HepG2 (cell line): ENCODE data around the gene SMARCB1. TPM values are rescaled to one million over a fixed set of nuclear protein-coding genes. Genes with fewer than 3 reads are reported as not detected.

ENCODE experiments used
- CBX2 ChIP-seq, 2 experiments: fragments of 200-600 bp in 1 of 2; sonication (generic); formaldehyde crosslinking in 1 of 2; IDR thresholded peaks; 2 replicates each; pipeline versions ENCODE4 v1.7.0 to v1.8.1; 2018 to 2022; ENCODE audit warnings: low read depth in 2 of 2, low read length in 1 of 2, mild to moderate bottlenecking in 1 of 2, missing genetic modification reagents in 1 of 2
- CHD2 ChIP-seq: IDR thresholded peaks from 2 replicates; pipeline ENCODE4 v1.6.1; 2011; ENCODE audit warnings: low read depth, low read length, improper control_type of control experiment
- DNMT1 ChIP-seq: sonication (generic); formaldehyde crosslinking; IDR thresholded peaks from 2 replicates; pipeline ENCODE4 v1.5.1; 2020; ENCODE audit warnings: mild to moderate bottlenecking, missing genetic modification reagents
- ETV6 ChIP-seq: sonication (generic); formaldehyde crosslinking; conservative IDR thresholded peaks from 2 replicates; pipeline ENCODE4 v1.4.0; 2020; ENCODE audit warnings: missing genetic modification reagents
- FOXJ3 ChIP-seq: sonication (generic); formaldehyde crosslinking; IDR thresholded peaks from 2 replicates; pipeline ENCODE4 v1.4.0; 2020; ENCODE audit warnings: missing genetic modification reagents, mild to moderate bottlenecking, borderline replicate concordance
- HIVEP1 ChIP-seq: sonication (generic); formaldehyde crosslinking; IDR thresholded peaks from 2 replicates; pipeline ENCODE4 v1.4.0; 2020; ENCODE audit warnings: mild to moderate bottlenecking, missing genetic modification reagents
- HNRNPK ChIP-seq: fragments of 200-400 bp; formaldehyde crosslinking; IDR thresholded peaks from 2 replicates; pipeline ENCODE4 v1.6.1; 2018; ENCODE audit warnings: low read length, low read depth, moderate library complexity, mild to moderate bottlenecking; ENCODE audit not compliant: poor library complexity, severe bottlenecking
- KDM3A ChIP-seq: IDR thresholded peaks from 2 replicates; pipeline ENCODE4 v1.6.1; 2018; ENCODE audit warnings: low read depth, missing compliant biosample characterization
- KDM5B ChIP-seq: sonication (generic); formaldehyde crosslinking; IDR thresholded peaks from 2 replicates; pipeline ENCODE4 v1.4.0; 2020; ENCODE audit warnings: missing genetic modification reagents, mild to moderate bottlenecking, borderline replicate concordance
- LCORL ChIP-seq, 2 experiments: fragments of 450-650 bp in 1 of 2; sonication (generic) in 1 of 2; formaldehyde crosslinking in 1 of 2; IDR thresholded peaks; 2 replicates each; pipeline versions ENCODE4 v1.5.0 to v1.6.1; 2017 to 2020; ENCODE audit warnings: antibody characterized with exemption in 1 of 2, missing genetic modification reagents in 1 of 2
- MIER3 ChIP-seq: IDR thresholded peaks from 2 replicates; pipeline ENCODE4 v1.6.1; 2016; ENCODE audit warnings: missing compliant biosample characterization, borderline replicate concordance
- MXD3 ChIP-seq: IDR thresholded peaks from 2 replicates; pipeline ENCODE4 v1.6.1; 2016; ENCODE audit warnings: mild to moderate bottlenecking, missing biosample characterization, missing genetic modification reagents
- MXI1 ChIP-seq: IDR thresholded peaks from 3 replicates; pipeline ENCODE4 v1.6.1; 2012; ENCODE audit warnings: low read depth, low read length, inconsistent platforms, borderline replicate concordance
- MYNN ChIP-seq: sonication (generic); formaldehyde crosslinking; IDR thresholded peaks from 2 replicates; pipeline ENCODE4 v1.4.0; 2020; ENCODE audit warnings: mild to moderate bottlenecking, low read depth, missing genetic modification reagents
- RFX3 ChIP-seq: IDR thresholded peaks from 2 replicates; pipeline ENCODE4 v1.6.1; 2016; ENCODE audit warnings: missing biosample characterization, missing genetic modification reagents
- SRSF1 ChIP-seq: fragments of 200-400 bp; formaldehyde crosslinking; optimal IDR thresholded peaks from 2 replicates; pipeline ENCODE3; 2017; ENCODE audit warnings: mild to moderate bottlenecking, low read depth, low read length, moderate library complexity
- STAT5B ChIP-seq: sonication (generic); formaldehyde crosslinking; IDR thresholded peaks from 2 replicates; pipeline ENCODE4 v1.4.0; 2020; ENCODE audit warnings: missing genetic modification reagents
- TEAD3 ChIP-seq: optimal IDR thresholded peaks from 2 replicates; pipeline ENCODE3; 2016; ENCODE audit warnings: borderline replicate concordance
- ZBTB10 ChIP-seq: sonication (generic); formaldehyde crosslinking; IDR thresholded peaks from 2 replicates; pipeline ENCODE4 v1.4.0; 2020; ENCODE audit warnings: missing genetic modification reagents, borderline replicate concordance
- ZBTB20 ChIP-seq: sonication (generic); formaldehyde crosslinking; IDR thresholded peaks from 2 replicates; pipeline ENCODE4 v1.8.1; 2023; ENCODE audit warnings: missing genetic modification reagents, low read depth, mild to moderate bottlenecking, borderline replicate concordance
- ZFP90 ChIP-seq: sonication (generic); formaldehyde crosslinking; IDR thresholded peaks from 2 replicates; pipeline ENCODE4 v1.8.0; 2022; ENCODE audit warnings: missing genetic modification reagents, mild to moderate bottlenecking, inconsistent platforms, borderline replicate concordance
- ZNF230 ChIP-seq: sonication (generic); formaldehyde crosslinking; IDR thresholded peaks from 2 replicates; pipeline ENCODE4 v1.4.0; 2020; ENCODE audit warnings: mild to moderate bottlenecking, missing genetic modification reagents
- ZNF432 ChIP-seq: sonication (generic); formaldehyde crosslinking; IDR thresholded peaks from 2 replicates; pipeline ENCODE4 v1.5.0; 2020; ENCODE audit warnings: missing genetic modification reagents, mild to moderate bottlenecking, borderline replicate concordance
- ZNF670 ChIP-seq: sonication (generic); formaldehyde crosslinking; IDR thresholded peaks from 2 replicates; pipeline ENCODE4 v1.8.0; 2022; ENCODE audit warnings: mild to moderate bottlenecking, missing genetic modification reagents, borderline replicate concordance
- ZNF703 ChIP-seq: sonication (generic); formaldehyde crosslinking; IDR thresholded peaks from 2 replicates; pipeline ENCODE4 v1.5.1; 2020; ENCODE audit warnings: missing genetic modification reagents, mild to moderate bottlenecking, moderate library complexity, borderline replicate concordance
- ZNF816 ChIP-seq: sonication (generic); formaldehyde crosslinking; IDR thresholded peaks from 2 replicates; pipeline ENCODE4 v1.8.0; 2022; ENCODE audit warnings: missing genetic modification reagents, mild to moderate bottlenecking, borderline replicate concordance
- ZSCAN12 ChIP-seq: sonication (generic); formaldehyde crosslinking; IDR thresholded peaks from 2 replicates; pipeline ENCODE4 v1.9.0; 2021; ENCODE audit warnings: mild to moderate bottlenecking, missing genetic modification reagents
- polyA plus RNA-seq, 8 experiments: library from polyadenylated mRNA; depleted of rRNA in 3 of 8; stranded (reverse) in 7 of 8; unstranded in 1 of 8; fragments of >200 nt; fragmentation: Illumina TruSeq in 4 of 8; extraction: Trizol in 4 of 8; gene quantifications; 2 replicates each; pipeline versions ENCODE4 v1.2.1 to v1.2.3, GENCODE V29; 2011 to 2016; ENCODE audit warnings: low read depth in 4 of 8, missing spikeins in 1 of 8, mixed read lengths in 1 of 8; ENCODE audit not compliant: insufficient read depth in 1 of 8
- total RNA-seq, 5 experiments: library from RNA; depleted of rRNA; stranded (reverse); fragments of >200 nt; fragmentation: Illumina TruSeq; extraction: Trizol; gene quantifications; 2 replicates each; pipeline ENCODE4 v1.2.3, GENCODE V29; 2016; ENCODE audit warnings: low read depth in 1 of 5

Gene SMARCB1
- total and polyA plus RNA-seq, 2 of the 13 experiments (the other 11 are each of a cell fraction or from before 2014, with no cell fraction given): 74.0 to 166 TPM

GRCh38 chr22:23849009-23850006 lies 62.5 kb downstream of the SMARCB1 start (continued):
- 0 out of 2 replicates have a peak, but pooled peaks have one; percentile 31 for TF ChIP-seq DNMT1
- peak; percentile 63; the same call in 1 of the 2 replicates for TF ChIP-seq KDM5B
- no peak for TF ChIP-seq RFX3 (CRISPR knock-in tag)
- peak; percentile 36; the same call in 1 of the 3 replicates for TF ChIP-seq MXI1
- TF ChIP-seq ZNF816 (CRISPR knock-in tag): no peak
- TF ChIP-seq ZBTB10 (CRISPR knock-in tag): no peak
- TF ChIP-seq ZNF230 (CRISPR knock-in tag): no peak; the same call in 1 of the 2 replicates
- TF ChIP-seq STAT5B (CRISPR knock-in tag): no peak
- peak; percentile 35; the same call in 1 of the 2 replicates for TF ChIP-seq ZFP90 (CRISPR knock-in tag)
- no peak for TF ChIP-seq MYNN (CRISPR knock-in tag)
- TF ChIP-seq ZNF432 (CRISPR knock-in tag): no peak
- TF ChIP-seq TEAD3 (CRISPR knock-in tag): peak; percentile 20
- no peak for TF ChIP-seq MIER3 (CRISPR knock-in tag)
- TF ChIP-seq CHD2: no peak
- peak; percentile 67; the same call in 1 of the 2 replicates for TF ChIP-seq ETV6 (CRISPR knock-in tag)
- TF ChIP-seq ZBTB20 (CRISPR knock-in tag): no peak
- TF ChIP-seq HIVEP1 (CRISPR knock-in tag): peak; percentile 96
- no peak for TF ChIP-seq CBX2 (IDR thresholded peaks at IDR 0.05; ENCODE audit: low read depth, low read length)
- no peak for TF ChIP-seq CBX2 (CRISPR knock-in tag; IDR thresholded peaks at IDR 0.05; ENCODE audit: low read depth)
- TF ChIP-seq ZNF703 (CRISPR knock-in tag): no peak
- TF ChIP-seq FOXJ3: no peak
- no peak; the same call in 1 of the 2 replicates for TF ChIP-seq ZNF670
- TF ChIP-seq ZSCAN12: no peak
- TF ChIP-seq KDM3A: peak; percentile 98
- peak; percentile 68; the same call in 1 of the 2 replicates for TF ChIP-seq MXD3 (CRISPR knock-in tag)
- TF ChIP-seq SRSF1: no peak
- TF ChIP-seq HNRNPK: peak; percentile 17
- no peak for TF ChIP-seq LCORL (IDR thresholded peaks at IDR 0.05)
- no peak for TF ChIP-seq LCORL (CRISPR knock-in tag; IDR thresholded peaks at IDR 0.05)
